HepG2 (cell line): ENCODE data around the gene CASKIN2. TPM values are rescaled to one million over a fixed set of nuclear protein-coding genes. Genes with fewer than 3 reads are reported as not detected.
A peak's percentile ranks its signal among the peaks of the same experiment; 100 is the strongest.

Source experiments
- ATAC-seq: fragments of 200-7000 bp; cut with Tn5 transposase; 3 replicates; pipeline ENCODE4 v1.9.1; 2020; ENCODE audit warnings: mild to moderate bottlenecking, moderate library complexity
- BruUV-seq: library from RNA; stranded (reverse); fragments of 400-500 nt; replicated peaks from 2 replicates; lab custom pipeline; 2021; lab: Mats Ljungman, UMichigan
- CTCF ChIA-PET: fragments of 300-600 bp; formaldehyde crosslinking; extraction: SDS; loops from one replicate; lab custom pipeline; 2021; ENCODE audit warnings: low total read pairs, inconsistent platforms, low intra/inter-chr PET ratio; lab: Yijun Ruan, JAX
- POLR2A ChIA-PET: fragments of 350-600 bp; sonication (Branson Sonifier 250); formaldehyde crosslinking; loops from one replicate; lab custom pipeline; 2020; ENCODE audit warnings: antibody characterized with exemption, inconsistent platforms; lab: Yijun Ruan, JAX
- DNase-seq: peaks from one replicate; pipeline ENCODE4 v3.0.0-alpha.2; 2015; ENCODE audit warnings: low spot score
- FAIRE-seq: peaks from 3 replicates; lab custom pipeline; 2011; peaks lifted over from hg19 to GRCh38; lab: Jason Lieb, UNC
- H2AFZ ChIP-seq: one replicate; pipeline ENCODE4 v1.6.1; 2011; ENCODE audit warnings: low read length, inconsistent platforms
- H3K27ac ChIP-seq: fragments of 300-600 bp; 3 replicates; pipeline ENCODE4 v1.8.0; 2011; ENCODE audit warnings: mixed run types, mild to moderate bottlenecking, mixed read lengths, low read length, inconsistent platforms; ENCODE audit not compliant: insufficient read depth; ENCODE audit errors: extremely low read length
- H3K27me3 ChIP-seq, 2 experiments: fragments of 200-600 bp in 1 of 2; 2 replicates in 1 of 2; 3 replicates in 1 of 2; pipeline versions ENCODE4 v1.6.0 to v1.8.0; 2011; ENCODE audit warnings: low read length in 2 of 2, mild to moderate bottlenecking in 2 of 2, moderate library complexity in 2 of 2, inconsistent platforms in 1 of 2; ENCODE audit not compliant: insufficient read depth in 2 of 2, control insufficient read depth in 1 of 2
- H3K36me3 ChIP-seq, 2 experiments: fragments of 200-600 bp in 1 of 2; replicated peaks in 1 of 2; 2 replicates in 1 of 2; 3 replicates in 1 of 2; pipeline versions ENCODE4 v1.5.1 to v1.8.0; 2011; ENCODE audit warnings: low read length in 2 of 2, inconsistent platforms in 1 of 2; ENCODE audit not compliant: insufficient read depth in 2 of 2, control insufficient read depth in 1 of 2
- H3K4me1 ChIP-seq: 2 replicates; pipeline ENCODE4 v1.5.1; 2012; ENCODE audit warnings: low read length, inconsistent platforms; ENCODE audit not compliant: insufficient read depth
- H3K4me2 ChIP-seq: 2 replicates; pipeline ENCODE4 v1.6.0; 2011; ENCODE audit warnings: low read depth, low read length, inconsistent platforms
- H3K4me3 ChIP-seq, 3 experiments: fragments of 200-600 bp in 1 of 3; sonication (generic), shearing (Covaris generic) in 1 of 3; replicated peaks in 1 of 3; 2 replicates each; pipeline ENCODE4 v1.5.1; 2011 to 2016; ENCODE audit warnings: low read length in 3 of 3, inconsistent platforms in 2 of 3, low read depth in 2 of 3, mild to moderate bottlenecking in 2 of 3, control low read depth in 1 of 3, mixed read lengths in 1 of 3; ENCODE audit not compliant: insufficient read depth in 1 of 3
- H3K79me2 ChIP-seq: one replicate; pipeline ENCODE4 v1.6.1; 2011; ENCODE audit warnings: low read length, inconsistent platforms; ENCODE audit not compliant: insufficient read depth
- H3K9ac ChIP-seq: 2 replicates; pipeline ENCODE4 v1.6.0; 2011; ENCODE audit warnings: mild to moderate bottlenecking, low read depth, low read length, inconsistent platforms; ENCODE audit not compliant: insufficient read depth
- H3K9me3 ChIP-seq: 2 replicates; pipeline ENCODE4 v1.5.1; 2012; ENCODE audit warnings: mild to moderate bottlenecking, low read length
- H4K20me1 ChIP-seq: 2 replicates; pipeline ENCODE4 v1.6.0; 2011; ENCODE audit warnings: inconsistent platforms, mild to moderate bottlenecking, low read length, moderate library complexity; ENCODE audit not compliant: insufficient read depth
- AGO2 ChIP-seq: fragments of 200-400 bp; formaldehyde crosslinking; optimal IDR thresholded peaks from 2 replicates; pipeline ENCODE3; 2017; ENCODE audit warnings: mild to moderate bottlenecking, low read depth, low read length, moderate library complexity
- ZBTB38 ChIP-seq: sonication (generic); formaldehyde crosslinking; IDR thresholded peaks from 2 replicates; pipeline ENCODE4 v1.5.1; 2020; ENCODE audit warnings: mild to moderate bottlenecking, missing genetic modification reagents
- ZNF350 ChIP-seq: sonication (generic); formaldehyde crosslinking; IDR thresholded peaks from 2 replicates; pipeline ENCODE4 v1.4.0; 2020; ENCODE audit warnings: mild to moderate bottlenecking, low read depth, missing genetic modification reagents, borderline replicate concordance
- ZNF674 ChIP-seq: sonication (generic); formaldehyde crosslinking; IDR thresholded peaks from 2 replicates; pipeline ENCODE4 v1.5.0; 2020; ENCODE audit warnings: low read depth, mild to moderate bottlenecking, missing genetic modification reagents
- WGBS: methylation state at CpG from one replicate; pipeline ENCODE4 v1.1.6; 2017; ENCODE audit warnings: low lambda C conversion rate; 5-methylcytosine and 5-hydroxymethylcytosine counted together
- in situ Hi-C: cut with HindIII; loops from 2 replicates; pipeline ENCODE4 v1.10.0; 2017; ENCODE audit warnings: low pct_unique_long_range_greater_than_20kb; ENCODE audit not compliant: extremely low pct_ligation_motif_present
- intact Hi-C: fragments of 100-400 bp; cut with micrococcal nuclease; formaldehyde crosslinking; loops from one replicate; pipeline ENCODE4 v1.10.0; 2022; ENCODE audit not compliant: unreplicated experiment
- polyA plus RNA-seq, 8 experiments: library from polyadenylated mRNA; depleted of rRNA in 3 of 8; stranded (reverse) in 7 of 8; unstranded in 1 of 8; fragments of >200 nt; fragmentation: Illumina TruSeq in 4 of 8; extraction: Trizol in 4 of 8; gene quantifications; 2 replicates each; pipeline versions ENCODE4 v1.2.1 to v1.2.3, GENCODE V29; 2011 to 2016; ENCODE audit warnings: low read depth in 4 of 8, missing spikeins in 1 of 8, mixed read lengths in 1 of 8; ENCODE audit not compliant: insufficient read depth in 1 of 8
- total RNA-seq, 5 experiments: library from RNA; depleted of rRNA; stranded (reverse); fragments of >200 nt; fragmentation: Illumina TruSeq; extraction: Trizol; gene quantifications; 2 replicates each; pipeline ENCODE4 v1.2.3, GENCODE V29; 2016; ENCODE audit warnings: low read depth in 1 of 5
- TF ChIP-seq, protein P1 (sequence below): sonication (generic); formaldehyde crosslinking; IDR thresholded peaks from 2 replicates; pipeline ENCODE4 v1.5.0; 2020; ENCODE audit warnings: mild to moderate bottlenecking, missing genetic modification reagents, moderate library complexity

CASKIN2 gene
- total and polyA plus RNA-seq, 2 of the 13 experiments (the other 11 are each of a cell fraction or from before 2014, with no cell fraction given), result 5.2 to 7.8 TPM

DNA sequence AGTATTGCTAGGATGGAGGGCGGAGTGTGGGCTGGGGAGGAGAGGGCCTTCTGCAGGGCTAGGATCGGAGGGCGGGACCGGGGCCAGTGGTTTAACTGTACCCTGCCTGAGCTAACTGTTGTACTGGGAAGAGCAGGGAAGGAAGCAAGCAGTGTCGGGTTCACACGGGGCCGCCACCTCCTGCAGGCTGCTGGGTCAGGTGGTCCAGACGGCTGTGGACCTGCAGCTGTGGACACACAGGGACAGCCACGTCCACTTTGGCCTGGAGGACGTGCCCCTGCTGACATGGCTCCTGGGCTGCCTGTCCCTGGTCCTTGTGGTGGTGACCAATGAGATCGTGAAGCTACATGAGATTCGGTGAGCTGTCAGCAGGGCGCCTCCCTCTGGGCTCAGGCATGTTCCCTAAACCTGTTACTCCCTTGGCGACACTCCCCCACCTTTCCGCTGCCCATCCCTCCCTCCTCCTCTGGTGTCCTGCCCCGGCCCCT lies 16.6 kb downstream of the CASKIN2 start (continued):
- TF ChIP-seq, protein P1, sequence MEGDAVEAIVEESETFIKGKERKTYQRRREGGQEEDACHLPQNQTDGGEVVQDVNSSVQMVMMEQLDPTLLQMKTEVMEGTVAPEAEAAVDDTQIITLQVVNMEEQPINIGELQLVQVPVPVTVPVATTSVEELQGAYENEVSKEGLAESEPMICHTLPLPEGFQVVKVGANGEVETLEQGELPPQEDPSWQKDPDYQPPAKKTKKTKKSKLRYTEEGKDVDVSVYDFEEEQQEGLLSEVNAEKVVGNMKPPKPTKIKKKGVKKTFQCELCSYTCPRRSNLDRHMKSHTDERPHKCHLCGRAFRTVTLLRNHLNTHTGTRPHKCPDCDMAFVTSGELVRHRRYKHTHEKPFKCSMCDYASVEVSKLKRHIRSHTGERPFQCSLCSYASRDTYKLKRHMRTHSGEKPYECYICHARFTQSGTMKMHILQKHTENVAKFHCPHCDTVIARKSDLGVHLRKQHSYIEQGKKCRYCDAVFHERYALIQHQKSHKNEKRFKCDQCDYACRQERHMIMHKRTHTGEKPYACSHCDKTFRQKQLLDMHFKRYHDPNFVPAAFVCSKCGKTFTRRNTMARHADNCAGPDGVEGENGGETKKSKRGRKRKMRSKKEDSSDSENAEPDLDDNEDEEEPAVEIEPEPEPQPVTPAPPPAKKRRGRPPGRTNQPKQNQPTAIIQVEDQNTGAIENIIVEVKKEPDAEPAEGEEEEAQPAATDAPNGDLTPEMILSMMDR (CRISPR knock-in tag), result peak; percentile 41
- peak; percentile 60; the same call in 1 of the 2 replicates for TF ChIP-seq ZBTB38 (CRISPR knock-in tag)

DNA sequence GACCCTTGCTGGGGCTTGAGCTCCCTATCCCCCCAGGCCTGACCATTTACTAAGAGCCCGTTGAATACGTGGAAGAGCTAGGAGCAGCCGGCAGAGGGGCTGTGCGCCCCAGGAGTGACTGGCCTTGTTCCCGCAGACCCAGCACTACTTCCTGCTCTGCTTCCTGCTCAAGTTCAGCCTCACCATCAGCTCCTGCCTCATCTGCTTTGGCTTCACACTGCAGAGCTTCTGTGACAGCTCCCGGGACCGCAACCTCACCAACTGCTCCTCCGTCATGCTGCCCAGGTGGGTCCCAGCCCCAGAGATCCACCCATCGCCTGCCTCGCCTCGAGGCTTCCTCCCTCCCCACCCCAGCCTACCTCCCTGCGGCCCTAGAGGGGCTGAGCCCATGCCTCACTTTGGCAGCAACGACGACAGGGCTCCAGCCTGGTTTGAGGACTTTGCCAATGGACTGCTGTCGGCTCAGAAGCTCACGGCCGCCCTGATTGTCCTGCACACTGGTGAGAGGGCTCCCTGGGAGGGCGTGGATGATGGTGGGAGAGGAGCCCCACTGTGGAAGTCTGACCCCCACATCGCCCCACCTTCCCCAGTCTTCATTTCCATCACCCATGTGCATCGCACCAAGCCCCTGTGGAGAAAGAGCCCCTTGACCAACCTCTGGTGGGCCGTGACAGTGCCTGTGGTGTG lies 17.2 kb downstream of the CASKIN2 start:
- Histone ChIP-seq H4K20me1 (no peaks in the 10 kb centered on the region), H3K4me2 (no peak overlapping the region), H3K27me3 (no peaks in the 10 kb centered on the region), H3K9me3 (no peaks in the 10 kb centered on the region), H3K27ac (no peak overlapping the region), H2AFZ (no peak overlapping the region), H3K9ac (no peak overlapping the region), H3K4me1 (no peaks in the 10 kb centered on the region), H3K79me2 (no peaks in the 10 kb centered on the region), H3K4me3 (no peak overlapping the region), H3K36me3 (peaks cover 45 to 59% of the 10 kb centered on the region in 2 experiments; a peak in 4 of 5 replicates)
- in situ Hi-C loops (no loop called here), intact Hi-C loops (no loop called here)
- 96% methylated on average over 20 of the region's 21 CpGs for WGBS
- DNase-seq (no peak), ATAC-seq (no peak), FAIRE-seq (no peak)
- POLR2A ChIA-PET, result no interaction called here
- no TSS peak for BruUV-seq
- CTCF ChIA-PET, result no interaction called here
- 0 out of 2 replicates have a peak, but pooled peaks have one; percentile 0 for TF ChIP-seq ZNF350 (CRISPR knock-in tag)
- peak; percentile 72 for TF ChIP-seq AGO2
- TF ChIP-seq ZNF674 (CRISPR knock-in tag), result no peak
- TF ChIP-seq, all 625 proteins: peak for 2
